Body of pancreas (tissue), 4 donors: Measurements from ENCODE around the gene TMEM151B.

Experiments
- POLR2A ChIP-seq, 3 donors: fragments of 450-650 bp; IDR thresholded peaks; one replicate each; pipeline ENCODE4 v1.6.1; 2016; ENCODE audit warnings: antibody characterized with exemption in 3 of 3, mild to moderate bottlenecking in 2 of 3
- TF ChIP-seq, protein P1 (sequence below), 7 experiments: fragments of 450-650 bp in 4 of 7; fragments of 200-600 bp in 3 of 7; sonication (generic) in 3 of 7; IDR thresholded peaks; one replicate each; pipeline ENCODE4 v1.5.1; 2016 to 2019; ENCODE audit warnings: antibody characterized with exemption in 7 of 7

DNA sequence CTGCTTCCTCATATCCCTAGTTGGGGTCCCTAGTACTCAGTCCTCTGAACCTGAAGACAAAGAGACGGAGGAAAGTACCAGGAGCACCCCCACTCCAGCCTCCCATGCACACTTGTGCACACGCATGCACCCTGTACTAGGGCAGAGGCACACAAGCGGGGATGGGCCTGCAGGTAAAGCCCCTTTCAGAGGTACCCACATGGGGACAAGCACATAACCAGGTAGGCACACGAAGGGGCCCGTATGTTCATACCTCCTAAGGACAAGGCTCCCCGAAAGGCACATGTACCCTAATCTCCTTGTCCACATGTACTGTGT is 1.1 kb downstream of the TMEM151B start:
- TF ChIP-seq, protein P1, sequence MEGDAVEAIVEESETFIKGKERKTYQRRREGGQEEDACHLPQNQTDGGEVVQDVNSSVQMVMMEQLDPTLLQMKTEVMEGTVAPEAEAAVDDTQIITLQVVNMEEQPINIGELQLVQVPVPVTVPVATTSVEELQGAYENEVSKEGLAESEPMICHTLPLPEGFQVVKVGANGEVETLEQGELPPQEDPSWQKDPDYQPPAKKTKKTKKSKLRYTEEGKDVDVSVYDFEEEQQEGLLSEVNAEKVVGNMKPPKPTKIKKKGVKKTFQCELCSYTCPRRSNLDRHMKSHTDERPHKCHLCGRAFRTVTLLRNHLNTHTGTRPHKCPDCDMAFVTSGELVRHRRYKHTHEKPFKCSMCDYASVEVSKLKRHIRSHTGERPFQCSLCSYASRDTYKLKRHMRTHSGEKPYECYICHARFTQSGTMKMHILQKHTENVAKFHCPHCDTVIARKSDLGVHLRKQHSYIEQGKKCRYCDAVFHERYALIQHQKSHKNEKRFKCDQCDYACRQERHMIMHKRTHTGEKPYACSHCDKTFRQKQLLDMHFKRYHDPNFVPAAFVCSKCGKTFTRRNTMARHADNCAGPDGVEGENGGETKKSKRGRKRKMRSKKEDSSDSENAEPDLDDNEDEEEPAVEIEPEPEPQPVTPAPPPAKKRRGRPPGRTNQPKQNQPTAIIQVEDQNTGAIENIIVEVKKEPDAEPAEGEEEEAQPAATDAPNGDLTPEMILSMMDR (IDR thresholded peaks at IDR 0.05): no peak
- no peak for TF ChIP-seq POLR2A (IDR thresholded peaks at IDR 0.05)
